HG03460 (cell line): ENCODE data around the gene STC2.

ENCODE experiments used
- ATAC-seq: cut with Tn5 transposase; IDR thresholded peaks from one replicate; pipeline ENCODE4 v1.9.1; 2021; ENCODE audit not compliant: unreplicated experiment

STC2 gene

GRCh38 chr5:173314166-173314952 is 13.9 kb downstream of the STC2 start:
- no peak for ATAC-seq

- ATAC-seq: no peak
These were observed 14.8 kb downstream of the STC2 start for GRCh38 chr5:173313351-173313801.

GRCh38 chr5:173312821-173313220 is 15.4 kb downstream of the STC2 start:
- no peak for ATAC-seq

- no peak for ATAC-seq
These were observed 16.2 kb downstream of the STC2 start for GRCh38 chr5:173311818-173312585.

- no peak for ATAC-seq
These were observed 17.1 kb downstream of the STC2 start for GRCh38 chr5:173310861-173311785.

GRCh38 chr5:173310218-173310769 is 17.9 kb downstream of the STC2 start:
- no peak for ATAC-seq

DNA sequence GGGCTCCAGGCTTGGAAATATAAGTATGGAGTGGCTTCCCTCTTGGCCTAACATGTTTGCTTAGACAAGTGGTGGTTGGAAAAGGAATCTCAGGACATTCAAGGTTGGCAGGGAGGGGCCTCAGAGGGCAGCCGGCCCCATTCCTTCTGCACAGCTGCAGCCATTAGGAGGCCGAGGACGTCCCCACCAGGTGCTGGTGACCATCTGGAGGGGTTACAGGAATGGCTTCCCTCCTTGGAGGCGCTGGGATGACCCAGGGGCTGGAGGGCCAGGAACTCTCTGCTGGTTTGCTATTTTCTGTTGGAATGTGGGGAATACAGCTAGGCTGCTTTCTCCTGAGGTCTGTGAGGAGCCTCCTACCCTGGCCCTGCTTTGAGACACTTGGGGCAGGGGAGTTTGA is 18.5 kb downstream of the STC2 start:
- no peak for ATAC-seq

DNA sequence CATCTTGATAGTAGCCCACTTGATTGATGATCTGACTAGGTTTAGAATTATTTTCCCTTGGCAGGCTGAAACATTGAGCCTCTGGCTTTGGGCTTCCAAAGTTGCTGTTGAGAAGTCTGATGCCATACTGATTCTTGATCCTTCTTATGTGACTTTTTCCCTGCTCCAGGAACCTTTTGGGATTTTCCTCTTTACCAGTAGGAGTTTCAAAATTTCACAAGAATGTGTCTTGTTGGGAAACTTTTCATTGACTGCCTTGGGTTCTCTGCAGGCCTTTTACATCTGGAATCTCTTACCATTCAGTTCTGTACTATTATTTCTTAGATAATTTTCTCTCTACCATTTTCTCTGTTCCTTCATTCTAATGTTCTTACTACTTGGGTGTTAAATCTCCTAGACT is 20.0 kb downstream of the STC2 start:
- no peak for ATAC-seq

DNA sequence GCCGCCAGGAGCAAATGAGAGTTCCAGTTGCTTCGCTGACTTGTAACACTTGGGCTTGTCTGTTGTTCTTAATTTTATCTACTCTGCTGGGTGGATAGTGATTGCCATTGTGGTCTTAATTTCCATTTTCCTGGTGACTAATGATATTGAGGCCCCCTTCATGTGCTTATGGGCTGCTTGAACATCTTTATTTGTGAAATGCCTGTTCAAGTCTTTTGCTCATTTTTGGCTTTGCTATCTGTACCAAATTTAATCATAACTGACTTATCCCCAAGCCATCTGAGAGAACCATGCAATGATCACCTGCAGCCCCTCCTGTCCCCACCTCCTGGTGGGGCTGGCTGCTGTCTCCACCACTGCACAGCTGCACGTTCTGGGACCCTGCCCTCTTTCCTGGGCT is 20.5 kb downstream of the STC2 start:
- no peak for ATAC-seq

DNA sequence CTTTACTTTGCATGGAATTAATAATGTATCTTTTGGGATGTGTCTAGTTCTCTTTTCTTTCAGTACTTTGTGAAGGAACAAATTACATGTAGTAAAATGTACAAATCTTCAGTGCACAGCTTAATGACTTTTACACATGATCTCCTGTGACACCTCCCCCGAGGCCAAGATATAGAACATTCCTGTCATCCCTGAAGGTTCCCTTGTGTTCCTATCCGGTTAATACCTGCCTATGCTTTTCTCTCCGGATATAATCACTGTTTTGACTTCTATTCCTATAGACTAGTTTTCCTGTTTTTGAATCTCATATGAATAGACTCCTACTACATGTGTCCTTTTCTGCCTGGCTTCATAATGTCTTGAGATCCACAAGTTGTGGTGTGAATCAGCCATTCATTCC is 21.5 kb downstream of the STC2 start:
- ATAC-seq: no peak

DNA sequence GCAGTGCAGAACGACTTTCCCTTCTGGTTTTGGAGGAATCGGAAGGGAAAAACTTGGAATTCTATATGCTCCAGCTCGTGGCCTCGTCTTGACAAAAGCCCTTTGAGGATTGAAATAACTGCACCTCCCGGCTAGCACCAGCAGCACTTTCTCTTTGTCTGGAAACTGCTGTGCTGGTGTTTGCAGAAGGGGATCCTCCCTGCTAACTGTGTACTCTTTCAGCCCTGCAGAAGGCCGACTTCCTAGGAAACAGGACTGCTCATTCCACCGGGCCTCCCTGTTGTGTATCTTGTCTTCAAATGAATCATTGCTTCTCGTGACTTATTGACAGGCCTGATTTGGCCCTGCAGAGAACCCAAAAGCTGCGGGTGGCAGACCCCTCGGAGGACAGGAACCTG is 23.6 kb downstream of the STC2 start:
- no peak for ATAC-seq

DNA sequence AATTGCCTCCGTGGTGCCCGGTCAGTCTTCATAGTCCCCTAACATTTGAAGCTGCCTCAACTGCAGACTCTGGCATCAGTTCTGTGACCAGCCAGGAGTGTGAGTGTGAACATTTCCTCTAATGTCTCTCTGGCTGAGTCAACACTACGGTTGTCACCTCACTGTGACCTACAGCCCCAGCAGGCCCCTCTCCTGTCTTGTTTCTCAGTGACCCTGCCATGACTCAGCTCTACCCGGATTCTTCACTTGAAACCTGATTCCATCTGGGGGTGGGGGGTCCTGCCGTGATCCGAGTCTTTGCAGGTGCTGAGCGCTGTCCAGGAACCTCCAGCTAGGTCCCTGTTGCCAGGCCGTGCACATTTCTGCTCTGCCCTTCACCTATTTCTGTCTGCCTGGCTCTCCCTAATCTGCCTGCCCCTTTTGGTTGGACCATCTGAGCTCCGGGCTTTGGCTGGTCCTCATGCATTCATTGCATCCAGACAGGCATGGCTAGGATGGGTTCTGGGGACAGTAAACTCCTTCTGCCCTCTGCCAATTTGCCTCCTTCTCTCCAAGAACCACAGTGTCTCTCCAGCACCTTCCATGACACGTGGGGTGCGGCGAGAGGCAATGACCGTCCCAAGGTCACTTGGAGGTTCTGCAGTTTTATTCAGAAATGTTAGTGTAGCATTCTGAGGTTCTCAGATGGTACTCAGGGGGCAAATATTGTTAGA is 24.2 kb downstream of the STC2 start:
- ATAC-seq: no peak

DNA sequence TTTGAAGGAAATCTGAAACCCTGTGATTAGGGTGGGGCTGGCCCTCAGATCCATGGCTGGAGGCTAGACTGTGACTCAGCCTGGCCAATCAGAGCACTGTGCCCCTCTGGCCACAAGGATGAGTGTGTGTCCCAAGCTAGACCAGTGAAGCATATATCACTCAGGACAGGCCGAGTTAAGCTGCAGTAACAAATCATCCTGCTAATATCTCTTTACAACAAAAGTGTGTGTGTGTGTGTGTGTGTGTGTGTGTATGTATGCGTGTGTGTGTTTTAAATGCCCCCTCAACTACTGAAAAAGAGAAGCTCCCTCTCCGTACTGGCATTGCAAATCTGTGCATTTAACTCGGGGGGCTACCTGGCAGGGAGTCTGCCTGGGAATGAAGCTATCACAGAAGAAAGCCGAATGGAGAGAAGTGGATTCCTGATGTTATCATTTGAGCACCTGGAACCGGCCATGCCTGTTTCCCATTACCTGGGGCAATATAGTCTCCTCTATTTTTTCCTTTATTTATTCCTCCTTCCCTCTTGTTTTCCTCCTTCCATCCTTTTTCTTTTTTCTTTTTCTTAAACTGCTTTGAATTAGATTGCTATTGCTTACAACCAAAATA is 25.6 kb downstream of the STC2 start:
- no peak for ATAC-seq

DNA sequence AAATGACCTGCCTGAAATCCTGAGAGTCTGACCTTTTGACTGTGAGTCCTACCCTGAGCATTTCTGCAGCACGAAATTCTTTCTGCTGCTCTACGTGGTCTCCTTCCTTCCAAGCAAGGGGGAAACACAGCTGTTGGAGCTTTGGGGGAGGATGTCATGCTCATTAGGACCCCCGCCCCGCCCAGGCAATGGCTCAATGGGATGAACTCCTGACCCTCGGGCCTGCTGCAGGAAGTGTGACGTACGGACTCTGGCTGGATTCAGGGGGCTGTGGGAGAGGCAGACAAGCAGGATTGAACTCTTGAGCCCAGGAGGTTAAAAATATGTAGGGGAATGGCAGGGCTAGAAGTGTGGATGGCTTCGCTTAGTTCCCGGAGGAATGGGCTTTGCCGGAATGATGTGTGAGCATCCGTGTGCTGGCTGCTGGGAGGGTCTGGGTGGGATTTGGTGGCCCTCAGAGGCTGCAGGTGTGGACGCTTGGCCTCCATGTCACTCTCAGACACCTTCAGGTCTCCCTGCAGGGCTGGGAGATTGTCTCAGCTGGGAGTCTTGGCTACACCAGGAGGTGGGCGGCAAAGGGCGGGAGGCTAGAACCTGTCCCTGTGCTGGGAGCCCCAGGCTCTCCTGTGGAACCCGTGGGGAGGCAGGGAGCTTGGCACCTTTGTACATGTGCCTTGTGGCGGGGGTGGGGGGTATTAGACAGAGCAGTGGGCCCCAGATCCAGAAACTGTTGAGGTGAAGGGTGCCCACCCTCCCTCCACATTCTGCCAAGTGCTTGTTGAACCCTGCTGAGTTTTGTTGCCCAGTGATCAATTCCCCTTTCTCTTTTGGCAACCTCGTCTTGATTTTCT is 26.3 kb downstream of the STC2 start:
- ATAC-seq: no peak

DNA sequence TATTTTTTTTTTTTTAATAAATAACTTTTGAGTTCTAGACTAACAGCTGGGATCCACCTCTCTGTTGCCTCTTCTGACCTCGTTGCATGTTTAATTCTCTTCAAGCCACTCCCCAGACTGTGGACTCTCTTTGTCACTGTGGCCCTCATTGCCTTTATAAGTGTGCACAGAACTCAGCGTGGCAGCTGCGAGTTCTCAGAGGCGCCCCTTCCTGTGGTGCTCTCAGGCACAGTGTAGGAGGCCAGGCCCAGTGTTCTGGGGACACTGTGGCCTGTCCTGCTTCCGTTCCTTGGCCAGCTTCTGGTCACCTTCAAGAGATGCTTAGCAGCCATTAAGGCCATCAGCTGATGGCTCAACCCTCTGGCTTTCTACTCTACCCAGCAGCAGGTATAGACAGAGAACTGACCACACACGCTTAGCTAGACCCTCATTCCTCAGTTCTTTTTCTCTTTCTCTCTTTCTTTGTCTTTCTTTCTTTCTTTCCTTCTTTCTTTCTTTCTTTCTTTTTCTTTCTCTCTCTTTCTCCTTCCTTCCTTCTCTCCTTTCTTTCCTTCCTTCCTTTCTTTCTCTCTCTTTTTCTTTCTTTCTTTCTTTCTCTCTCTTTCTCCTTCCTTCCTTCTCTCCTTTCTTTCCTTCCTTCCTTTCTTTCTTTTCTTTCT is 27.7 kb downstream of the STC2 start:
- no peak for ATAC-seq

DNA sequence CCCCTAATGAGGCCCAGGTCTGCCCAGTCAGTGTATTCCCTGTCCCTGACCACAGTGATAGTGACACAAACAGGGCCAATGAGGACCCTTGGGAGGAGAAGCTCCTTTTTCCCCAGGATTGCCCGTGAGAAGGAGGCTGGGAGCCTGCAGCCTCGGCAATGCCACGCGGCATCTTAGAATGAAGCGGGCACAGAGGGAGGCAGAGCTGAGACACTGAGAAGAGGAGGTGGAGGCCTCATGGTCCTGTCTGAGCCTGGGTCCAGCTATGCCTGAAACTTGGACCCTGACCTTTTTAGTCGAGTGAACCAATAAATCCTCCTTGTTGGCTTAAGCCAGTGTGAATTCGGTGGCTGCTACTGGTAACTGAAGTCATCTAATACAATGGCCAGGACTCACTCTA is 28.4 kb downstream of the STC2 start:
- ATAC-seq: no peak

GRCh38 chr5:173298213-173298926 is 29.8 kb downstream of the STC2 start:
- no peak for ATAC-seq

DNA sequence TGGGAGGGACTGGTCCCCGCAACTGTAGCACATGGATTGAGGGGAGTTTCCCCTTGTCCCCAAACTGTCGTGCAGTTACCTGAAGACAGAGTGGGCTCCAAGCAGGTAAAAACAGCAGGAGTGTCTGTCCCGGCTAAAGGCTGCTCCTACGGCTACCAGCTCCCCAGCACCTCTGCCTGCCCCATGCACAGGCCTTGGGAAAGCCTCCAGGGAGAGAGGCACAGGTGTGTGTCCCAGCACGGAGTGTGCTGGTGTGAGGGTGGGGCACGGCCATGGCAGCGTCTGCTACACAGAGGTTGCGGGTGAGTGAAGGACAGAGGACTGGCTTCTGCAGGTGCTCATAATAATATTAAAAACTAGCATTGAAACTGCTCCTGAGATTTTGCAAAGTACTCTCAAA is 30.4 kb downstream of the STC2 start:
- ATAC-seq: no peak
